ENCODE measurements around the gene PPP1R9A. TPM values are rescaled to one million over a fixed set of nuclear protein-coding genes. Genes with fewer than 3 reads are reported as not detected.

The PPP1R9A gene
- total RNA-seq, 1 donor from 2014 or later: 1.5 TPM

GRCh38 chr7:95046494-95047240 is 139.3 kb downstream of the PPP1R9A start:
- H3K27me3 ChIP-seq: no peaks in the 10 kb centered on the region
- no peaks in the 10 kb centered on the region for H3K4me1 ChIP-seq
- no peak for DNase-seq (ENCODE audit: extremely low spot score in 2 of 2)
- no peaks in the 10 kb centered on the region for H3K9me3 ChIP-seq
- TF ChIP-seq POLR2AphosphoS5 (IDR thresholded peaks at IDR 0.05; ENCODE audit: insufficient read depth in 1 of 2, low read depth in 1 of 2) (no peak), POLR2A (IDR thresholded peaks at IDR 0.05) (no peak), CTCF (IDR thresholded peaks at IDR 0.05) (no peak)
- H3K4me3 ChIP-seq: no peak overlapping the region
- no peak overlapping the region for H3K27ac ChIP-seq
- no peaks in the 10 kb centered on the region for H3K36me3 ChIP-seq
- intact Hi-C loops (cut with DNase I): no loop called here

GRCh38 chr7:95047291-95047690 is 139.9 kb downstream of the PPP1R9A start:
- Histone ChIP-seq H3K9me3 (no peaks in the 10 kb centered on the region), H3K36me3 (no peaks in the 10 kb centered on the region), H3K4me1 (no peaks in the 10 kb centered on the region), H3K27ac (no peak overlapping the region), H3K4me3 (no peak overlapping the region), H3K27me3 (no peaks in the 10 kb centered on the region)
- TF ChIP-seq POLR2AphosphoS5 (IDR thresholded peaks at IDR 0.05; ENCODE audit: insufficient read depth in 1 of 2, low read depth in 1 of 2) (no peak), POLR2A (IDR thresholded peaks at IDR 0.05) (no peak), CTCF (IDR thresholded peaks at IDR 0.05) (no peak)
- intact Hi-C loops (cut with DNase I): no loop called here
- no peak for DNase-seq (ENCODE audit: extremely low spot score in 2 of 2)

- Histone ChIP-seq H3K9me3 (no peaks in the 10 kb centered on the region), H3K27me3 (no peaks in the 10 kb centered on the region), H3K36me3 (no peaks in the 10 kb centered on the region), H3K4me3 (no peak overlapping the region), H3K4me1 (no peaks in the 10 kb centered on the region), H3K27ac (no peak overlapping the region)
- TF ChIP-seq POLR2A (IDR thresholded peaks at IDR 0.05): no peak
- no peak for TF ChIP-seq CTCF (IDR thresholded peaks at IDR 0.05)
- TF ChIP-seq POLR2AphosphoS5 (IDR thresholded peaks at IDR 0.05; ENCODE audit: insufficient read depth in 1 of 2, low read depth in 1 of 2): no peak
- intact Hi-C loops (cut with DNase I): no loop called here
- no peak for DNase-seq (ENCODE audit: extremely low spot score in 2 of 2)
Measured at GRCh38 chr7:95052566-95053094, 145.2 kb downstream of the PPP1R9A start.

- DNase-seq (ENCODE audit: extremely low spot score in 2 of 2): no peak
- Histone ChIP-seq H3K4me3 (no peak overlapping the region), H3K36me3 (no peaks in the 10 kb centered on the region), H3K9me3 (no peaks in the 10 kb centered on the region), H3K27ac (no peak overlapping the region), H3K4me1 (no peaks in the 10 kb centered on the region), H3K27me3 (no peaks in the 10 kb centered on the region)
- no peak for TF ChIP-seq CTCF (IDR thresholded peaks at IDR 0.05)
- intact Hi-C loops (cut with DNase I): no loop called here
Measured at GRCh38 chr7:95054386-95054785, 147.0 kb downstream of the PPP1R9A start.

- intact Hi-C loops (cut with DNase I): no loop called here
- Histone ChIP-seq H3K36me3 (no peaks in the 10 kb centered on the region), H3K4me3 (no peak overlapping the region), H3K9me3 (no peaks in the 10 kb centered on the region), H3K4me1 (no peaks in the 10 kb centered on the region), H3K27me3 (no peaks in the 10 kb centered on the region), H3K27ac (no peak overlapping the region)
- TF ChIP-seq CTCF (IDR thresholded peaks at IDR 0.05) (no peak), POLR2A (IDR thresholded peaks at IDR 0.05) (no peak), POLR2AphosphoS5 (IDR thresholded peaks at IDR 0.05; ENCODE audit: insufficient read depth in 1 of 2, low read depth in 1 of 2) (no peak)
- no peak for DNase-seq (ENCODE audit: extremely low spot score in 2 of 2)
Measured at GRCh38 chr7:95055295-95055694, 147.9 kb downstream of the PPP1R9A start.
